HCT116 (cell line): ENCODE measurements around the gene KLHDC10. TPM values are rescaled to one million over a fixed set of nuclear protein-coding genes. Genes with fewer than 3 reads are reported as not detected.

ENCODE experiments used
- ATAC-seq: fragments of 200-7000 bp; cut with Tn5 transposase; 2 replicates; pipeline ENCODE4 v1.9.1; 2020; ENCODE audit warnings: mild to moderate bottlenecking, moderate library complexity
- BruUV-seq: library from RNA; stranded (reverse); fragments of 400-500 nt; replicated peaks from 2 replicates; lab custom pipeline; 2021; lab: Mats Ljungman, UMichigan
- CTCF ChIA-PET: fragments of 300-600 bp; sonication (Branson Sonifier 250); formaldehyde crosslinking; loops from one replicate; lab custom pipeline; 2021; ENCODE audit warnings: antibody characterized with exemption; lab: Charles Lee
- POLR2A ChIA-PET: fragments of 300-600, 350-600 bp; sonication (Branson Sonifier 250); formaldehyde crosslinking; loops from one replicate; lab custom pipeline; 2021; ENCODE audit warnings: antibody characterized with exemption; lab: Charles Lee
- RAD21 ChIA-PET, 2 experiments: fragments of 300-600 bp; sonication (Branson Sonifier 250); formaldehyde crosslinking; loops; one replicate each; lab custom pipeline; 2023; ENCODE audit warnings: low total read pairs in 2 of 2; ENCODE audit not compliant: uncharacterized antibody in 2 of 2, unreplicated experiment in 2 of 2, low non-redundant PET in 1 of 2; lab: Charles Lee
- DNase-seq: peaks from one replicate; pipeline ENCODE4 v3.0.0-alpha.2; 2010; ENCODE audit warnings: low read depth, low spot score
- H2AFZ ChIP-seq: fragments of 200-600 bp; shearing (Covaris generic), sonication (generic); 2 replicates; pipeline ENCODE4 v1.6.1; 2017; ENCODE audit warnings: low read depth, mixed run types, mixed read lengths, antibody characterized with exemption, low read length; ENCODE audit not compliant: poor library complexity, severe bottlenecking
- H3K27ac ChIP-seq: 2 replicates; pipeline ENCODE4 v1.5.1; 2012; ENCODE audit warnings: low read depth, low read length
- H3K27me3 ChIP-seq: fragments of 200-600 bp; sonication (generic); 2 replicates; pipeline ENCODE4 v1.6.1; 2016; ENCODE audit warnings: mixed run types, low read length, mixed read lengths; ENCODE audit not compliant: insufficient read depth
- H3K36me3 ChIP-seq, 2 experiments: fragments of 200-500 bp in 1 of 2; fragments of 200-600 bp in 1 of 2; sonication (Bioruptor generic) in 1 of 2; sonication (generic) in 1 of 2; 2 replicates each; pipeline versions ENCODE4 v1.5.1 to v1.6.1; 2014 to 2016; ENCODE audit warnings: low read length in 2 of 2, inconsistent platforms in 1 of 2, mixed read lengths in 1 of 2, mixed run types in 1 of 2; ENCODE audit not compliant: insufficient read depth in 2 of 2, control insufficient read depth in 1 of 2
- H3K4me1 ChIP-seq, 2 experiments: fragments of 200-600 bp in 1 of 2; sonication (generic) in 1 of 2; 2 replicates each; pipeline versions ENCODE4 v1.5.1 to v1.6.1; 2012 to 2017; ENCODE audit warnings: low read length in 2 of 2, inconsistent platforms in 1 of 2, mild to moderate bottlenecking in 1 of 2, mixed read lengths in 1 of 2, mixed run types in 1 of 2, moderate library complexity in 1 of 2; ENCODE audit not compliant: insufficient read depth in 2 of 2, control insufficient read depth in 1 of 2
- H3K4me2 ChIP-seq: fragments of 200-600 bp; sonication (generic); 2 replicates; pipeline ENCODE4 v1.6.1; 2017; ENCODE audit warnings: mixed run types, low read length, mixed read lengths
- H3K4me3 ChIP-seq, 2 experiments: fragments of 200-600 bp in 1 of 2; sonication (generic) in 1 of 2; replicated peaks in 1 of 2; 2 replicates each; pipeline ENCODE4 v1.5.1; 2011 to 2016; ENCODE audit warnings: low read length in 2 of 2, control low read depth in 1 of 2, low read depth in 1 of 2, mild to moderate bottlenecking in 1 of 2, mixed read lengths in 1 of 2, mixed run types in 1 of 2
- H3K79me2 ChIP-seq: fragments of 200-600 bp; sonication (generic); 2 replicates; pipeline ENCODE4 v1.6.1; 2017; ENCODE audit warnings: mild to moderate bottlenecking, mixed run types, low read length, moderate library complexity, mixed read lengths; ENCODE audit not compliant: insufficient read depth
- H3K9ac ChIP-seq: fragments of 200-600 bp; sonication (generic); 2 replicates; pipeline ENCODE4 v1.6.1; 2016; ENCODE audit warnings: low read length, mixed read lengths
- H3K9me2 ChIP-seq: fragments of 200-600 bp; sonication (generic), shearing (Covaris generic); 2 replicates; pipeline ENCODE4 v1.6.1; 2017; ENCODE audit warnings: mixed run types, mild to moderate bottlenecking, moderate library complexity; ENCODE audit not compliant: insufficient read depth
- H3K9me3 ChIP-seq, 2 experiments: fragments of 200-500 bp in 1 of 2; fragments of 200-600 bp in 1 of 2; sonication (Bioruptor generic) in 1 of 2; sonication (generic) in 1 of 2; 2 replicates each; pipeline ENCODE4 v1.6.1; 2014 to 2017; ENCODE audit warnings: low read length in 2 of 2, mixed read lengths in 2 of 2, inconsistent platforms in 1 of 2, low read depth in 1 of 2, mild to moderate bottlenecking in 1 of 2, mixed run types in 1 of 2, moderate library complexity in 1 of 2; ENCODE audit not compliant: control insufficient read depth in 1 of 2, insufficient read depth in 1 of 2
- H4K20me1 ChIP-seq: fragments of 200-600 bp; sonication (generic), shearing (Covaris generic); 2 replicates; pipeline ENCODE4 v1.6.1; 2017; ENCODE audit warnings: mixed run types, mild to moderate bottlenecking, moderate library complexity; ENCODE audit not compliant: insufficient read depth
- CBX3 ChIP-seq: IDR thresholded peaks from 2 replicates; pipeline ENCODE4 v1.6.1; 2012; ENCODE audit warnings: low read depth
- CEBPB ChIP-seq: IDR thresholded peaks from 2 replicates; pipeline ENCODE4 v1.6.1; 2012; ENCODE audit warnings: low read depth
- EGR1 ChIP-seq: IDR thresholded peaks from 2 replicates; pipeline ENCODE4 v1.6.1; 2012; ENCODE audit warnings: low read depth
- ELF1 ChIP-seq: IDR thresholded peaks from 2 replicates; pipeline ENCODE4 v1.6.1; 2012; ENCODE audit warnings: low read depth, borderline replicate concordance
- EZH2 ChIP-seq: fragments of 200-600 bp; sonication (generic); IDR thresholded peaks from 2 replicates; pipeline ENCODE4 v1.6.1; 2017; ENCODE audit warnings: antibody characterized with exemption, mixed run types
- EZH2phosphoT487 ChIP-seq: fragments of 200-600 bp; IDR thresholded peaks from 2 replicates; pipeline ENCODE4 v1.6.1; 2018; ENCODE audit warnings: antibody characterized with exemption, borderline replicate concordance
- FOSL1 ChIP-seq: IDR thresholded peaks from 2 replicates; pipeline ENCODE4 v1.6.1; 2012; ENCODE audit warnings: low read depth
- POLR2A ChIP-seq: IDR thresholded peaks from 2 replicates; pipeline ENCODE4 v1.7.0; 2011; ENCODE audit warnings: borderline replicate concordance; ENCODE audit not compliant: insufficient read depth, insufficient read length; ENCODE audit errors: extremely low read depth
- POLR2AphosphoS5 ChIP-seq: IDR thresholded peaks from 2 replicates; pipeline ENCODE4 v1.6.1; 2011; ENCODE audit warnings: mild to moderate bottlenecking, low read depth, low read length, moderate library complexity
- RAD21 ChIP-seq: IDR thresholded peaks from 2 replicates; pipeline ENCODE4 v1.6.1; 2012; ENCODE audit warnings: low read depth, mild to moderate bottlenecking
- SIN3A ChIP-seq: IDR thresholded peaks from 2 replicates; pipeline ENCODE4 v1.6.1; 2012; ENCODE audit warnings: low read depth
- SRF ChIP-seq: IDR thresholded peaks from 2 replicates; pipeline ENCODE4 v1.6.1; 2012; ENCODE audit warnings: low read depth
- TCF7L2 ChIP-seq: IDR thresholded peaks from 2 replicates; pipeline ENCODE4 v1.7.0; 2011; ENCODE audit warnings: borderline replicate concordance, inconsistent platforms; ENCODE audit not compliant: insufficient read depth, insufficient read length; ENCODE audit errors: extremely low read depth
- YY1 ChIP-seq: IDR thresholded peaks from 2 replicates; pipeline ENCODE4 v1.6.1; 2011; ENCODE audit warnings: low read length, low read depth, moderate library complexity, mild to moderate bottlenecking; ENCODE audit not compliant: insufficient replicate concordance; ENCODE audit errors: extremely low read depth
- ZFX ChIP-seq: fragments of 450-650 bp; IDR thresholded peaks from 2 replicates; pipeline ENCODE4 v1.6.1; 2017
- ZNF274 ChIP-seq: fragments of 200-500 bp; sonication (Bioruptor generic); IDR thresholded peaks from 2 replicates; pipeline ENCODE4 v1.6.1; 2014; ENCODE audit warnings: mild to moderate bottlenecking, low read depth, low read length, inconsistent platforms
- intact Hi-C: fragments of 100-400 bp; cut with micrococcal nuclease; formaldehyde crosslinking; loops from 2 replicates; pipeline ENCODE4 v1.10.0; 2022
- total RNA-seq: library from RNA; stranded (reverse); gene quantifications from one replicate; pipeline ENCODE4 v1.2.1, GENCODE V29; 2021; ENCODE audit not compliant: unreplicated experiment
- TF ChIP-seq, protein P1 (sequence below): IDR thresholded peaks from 2 replicates; pipeline ENCODE4 v1.6.1; 2012
- TF ChIP-seq, protein P2 (sequence below): IDR thresholded peaks from 2 replicates; pipeline ENCODE4 v1.6.1; 2011; ENCODE audit warnings: mild to moderate bottlenecking, low read length, moderate library complexity; ENCODE audit not compliant: insufficient replicate concordance; ENCODE audit errors: extremely low read depth
- TF ChIP-seq, protein P3 (sequence below): IDR thresholded peaks from 2 replicates; pipeline ENCODE4 v1.6.1; 2012
- TF ChIP-seq, protein P4 (sequence below), 3 experiments: fragments of 200-600 bp in 1 of 3; sonication (generic) in 1 of 3; IDR thresholded peaks in 2 of 3; conservative IDR thresholded peaks in 1 of 3; 2 replicates each; pipeline ENCODE4 v1.5.1; 2012 to 2017; ENCODE audit warnings: low read depth in 2 of 3, low read length in 2 of 3, antibody characterized with exemption in 1 of 3, borderline replicate concordance in 1 of 3, control low read depth in 1 of 3, mild to moderate bottlenecking in 1 of 3, mixed read lengths in 1 of 3, mixed run types in 1 of 3, moderate library complexity in 1 of 3; ENCODE audit not compliant: insufficient read depth in 1 of 3

Gene KLHDC10
- total RNA-seq, 1 experiment from 2014 or later, result 25.8 TPM

DNA sequence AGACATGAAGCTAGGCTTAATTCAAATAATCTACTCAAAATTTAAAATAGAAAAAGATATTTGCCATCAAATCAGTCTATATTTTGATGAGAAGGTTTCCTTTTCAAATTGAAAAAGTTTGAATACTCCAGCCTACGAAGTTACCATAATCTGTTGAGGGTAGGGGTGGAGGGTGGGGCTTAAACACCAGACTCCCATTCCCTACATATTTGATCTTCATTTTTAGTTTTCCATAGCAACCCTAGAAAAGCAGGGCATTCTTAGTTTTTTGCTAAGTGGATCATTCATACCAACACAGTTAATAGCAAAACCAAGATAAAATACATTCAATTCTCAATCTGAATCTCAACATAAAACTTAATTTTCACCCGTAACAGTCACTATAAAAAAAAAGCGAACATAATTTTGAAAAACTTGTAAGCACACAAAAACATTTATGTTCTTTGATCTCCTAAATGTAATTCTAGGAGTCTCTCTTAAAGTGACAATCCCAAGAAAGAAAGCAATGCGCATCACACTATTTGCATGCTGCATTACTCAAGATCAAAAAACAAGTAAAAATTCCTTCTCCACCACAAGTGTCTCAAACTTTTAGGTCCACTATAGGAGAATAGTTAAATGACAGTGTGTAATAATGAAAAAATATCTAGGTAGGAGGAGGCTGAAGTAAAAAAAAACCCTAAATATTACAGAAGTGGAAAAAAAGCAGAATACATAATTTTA lies 104.1 kb downstream of the KLHDC10 start:
- no peak overlapping the region for H2AFZ ChIP-seq
- no peaks in the 10 kb centered on the region for H3K9me2 ChIP-seq
- peaks cover 3% of the 10 kb centered on the region; the same call in 1 of the 2 replicates for H4K20me1 ChIP-seq
- 0 out of 2 replicates have a peak, but pooled peaks cover 13% of the 10 kb centered on the region for H3K79me2 ChIP-seq
- BruUV-seq, result no TSS peak
- RAD21 ChIA-PET, result no interaction called here
- no peak overlapping the region for H3K4me3 ChIP-seq
- CTCF ChIA-PET, result no interaction called here
- H3K27ac ChIP-seq, result no peak overlapping the region
- no peak overlapping the region for H3K4me2 ChIP-seq
- TF ChIP-seq, protein P1, sequence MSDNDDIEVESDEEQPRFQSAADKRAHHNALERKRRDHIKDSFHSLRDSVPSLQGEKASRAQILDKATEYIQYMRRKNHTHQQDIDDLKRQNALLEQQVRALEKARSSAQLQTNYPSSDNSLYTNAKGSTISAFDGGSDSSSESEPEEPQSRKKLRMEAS, result no peak
- TF ChIP-seq TCF7L2 (no peak), ZFX (no peak), SRF (no peak), YY1 (no peak), POLR2A (no peak), FOSL1 (no peak), SIN3A (no peak), EGR1 (no peak), EZH2 (no peak), CEBPB (no peak), ELF1 (no peak), CBX3 (no peak), RAD21 (no peak), ZNF274 (no peak), POLR2AphosphoS5 (no peak), EZH2phosphoT487 (no peak)
- TF ChIP-seq, protein P2, sequence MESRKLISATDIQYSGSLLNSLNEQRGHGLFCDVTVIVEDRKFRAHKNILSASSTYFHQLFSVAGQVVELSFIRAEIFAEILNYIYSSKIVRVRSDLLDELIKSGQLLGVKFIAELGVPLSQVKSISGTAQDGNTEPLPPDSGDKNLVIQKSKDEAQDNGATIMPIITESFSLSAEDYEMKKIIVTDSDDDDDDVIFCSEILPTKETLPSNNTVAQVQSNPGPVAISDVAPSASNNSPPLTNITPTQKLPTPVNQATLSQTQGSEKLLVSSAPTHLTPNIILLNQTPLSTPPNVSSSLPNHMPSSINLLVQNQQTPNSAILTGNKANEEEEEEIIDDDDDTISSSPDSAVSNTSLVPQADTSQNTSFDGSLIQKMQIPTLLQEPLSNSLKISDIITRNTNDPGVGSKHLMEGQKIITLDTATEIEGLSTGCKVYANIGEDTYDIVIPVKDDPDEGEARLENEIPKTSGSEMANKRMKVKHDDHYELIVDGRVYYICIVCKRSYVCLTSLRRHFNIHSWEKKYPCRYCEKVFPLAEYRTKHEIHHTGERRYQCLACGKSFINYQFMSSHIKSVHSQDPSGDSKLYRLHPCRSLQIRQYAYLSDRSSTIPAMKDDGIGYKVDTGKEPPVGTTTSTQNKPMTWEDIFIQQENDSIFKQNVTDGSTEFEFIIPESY, result no peak
- TF ChIP-seq, protein P3, sequence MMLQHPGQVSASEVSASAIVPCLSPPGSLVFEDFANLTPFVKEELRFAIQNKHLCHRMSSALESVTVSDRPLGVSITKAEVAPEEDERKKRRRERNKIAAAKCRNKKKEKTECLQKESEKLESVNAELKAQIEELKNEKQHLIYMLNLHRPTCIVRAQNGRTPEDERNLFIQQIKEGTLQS, result no peak
- TF ChIP-seq, protein P4, sequence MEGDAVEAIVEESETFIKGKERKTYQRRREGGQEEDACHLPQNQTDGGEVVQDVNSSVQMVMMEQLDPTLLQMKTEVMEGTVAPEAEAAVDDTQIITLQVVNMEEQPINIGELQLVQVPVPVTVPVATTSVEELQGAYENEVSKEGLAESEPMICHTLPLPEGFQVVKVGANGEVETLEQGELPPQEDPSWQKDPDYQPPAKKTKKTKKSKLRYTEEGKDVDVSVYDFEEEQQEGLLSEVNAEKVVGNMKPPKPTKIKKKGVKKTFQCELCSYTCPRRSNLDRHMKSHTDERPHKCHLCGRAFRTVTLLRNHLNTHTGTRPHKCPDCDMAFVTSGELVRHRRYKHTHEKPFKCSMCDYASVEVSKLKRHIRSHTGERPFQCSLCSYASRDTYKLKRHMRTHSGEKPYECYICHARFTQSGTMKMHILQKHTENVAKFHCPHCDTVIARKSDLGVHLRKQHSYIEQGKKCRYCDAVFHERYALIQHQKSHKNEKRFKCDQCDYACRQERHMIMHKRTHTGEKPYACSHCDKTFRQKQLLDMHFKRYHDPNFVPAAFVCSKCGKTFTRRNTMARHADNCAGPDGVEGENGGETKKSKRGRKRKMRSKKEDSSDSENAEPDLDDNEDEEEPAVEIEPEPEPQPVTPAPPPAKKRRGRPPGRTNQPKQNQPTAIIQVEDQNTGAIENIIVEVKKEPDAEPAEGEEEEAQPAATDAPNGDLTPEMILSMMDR (IDR thresholded peaks at IDR 0.05 in 2 of 3, conservative IDR thresholded peaks at IDR 0.05 in 1 of 3; ENCODE audit: borderline replicate concordance in 1 of 3, insufficient read depth in 1 of 3, low read depth in 2 of 3, low read length in 2 of 3), result no peak
- TF ChIP-seq, all 23 proteins: peak for 0
- POLR2A ChIA-PET, result no interaction called here
- peaks cover 22 to 36% of the 10 kb centered on the region in 2 experiments for H3K36me3 ChIP-seq
- no peaks in the 10 kb centered on the region for H3K27me3 ChIP-seq
- H3K9me3 ChIP-seq, result no peaks in the 10 kb centered on the region
- H3K4me1 ChIP-seq, result no peaks in the 10 kb centered on the region
- no peak overlapping the region for H3K9ac ChIP-seq
- intact Hi-C loops, result no loop called here
- DNase-seq (no peak), ATAC-seq (no peak)
